Occipital lobe (tissue), 2 donors: ENCODE results near the gene MYOZ3. TPM values are rescaled to one million over a fixed set of nuclear protein-coding genes. Genes with fewer than 3 reads are reported as not detected.
A peak's percentile ranks its signal among the peaks of the same experiment; 100 is the strongest.

Source experiments
- DNase-seq: peaks from one replicate; lab custom pipeline; 2025; lab: John Stamatoyannopoulos, UW
- total RNA-seq: library from RNA; depleted of rRNA; stranded (reverse); fragments of >200 nt; gene quantifications from one replicate; pipeline ENCODE4 v1.2.3, GENCODE V29; 2014

Gene MYOZ3
- total RNA-seq = 1.7 TPM

GRCh38 chr5:150661086-150661485 lies at the start of gene MYOZ3:
MYOZ3 (plus strand) TSS chr5:150661251; CDS start chr5:150662942, 1,691 bp downstream.
- no peak for DNase-seq

GRCh38 chr5:150612405-150612804 lies 48.6 kb upstream of the MYOZ3 start:
- no peak for DNase-seq

- no peak for DNase-seq
Measured at GRCh38 chr5:150612905-150613670, 48.0 kb upstream of the MYOZ3 start.

- no peak for DNase-seq
Measured at GRCh38 chr5:150613991-150614660, 46.9 kb upstream of the MYOZ3 start.

- DNase-seq = no peak
Measured at GRCh38 chr5:150614661-150615060, 46.4 kb upstream of the MYOZ3 start.

GRCh38 chr5:150615141-150615699 lies 45.8 kb upstream of the MYOZ3 start:
- no peak for DNase-seq

- no peak for DNase-seq
Measured at GRCh38 chr5:150616024-150616470, 45.0 kb upstream of the MYOZ3 start.

- DNase-seq = no peak
Measured at GRCh38 chr5:150616506-150616905, 44.5 kb upstream of the MYOZ3 start.

- no peak for DNase-seq
Measured at GRCh38 chr5:150618163-150618562, 42.9 kb upstream of the MYOZ3 start.

- no peak for DNase-seq
Measured at GRCh38 chr5:150618588-150619281, 42.3 kb upstream of the MYOZ3 start.

- no peak for DNase-seq
Measured at GRCh38 chr5:150619359-150620230, 41.5 kb upstream of the MYOZ3 start.

GRCh38 chr5:150621301-150621700 lies 39.8 kb upstream of the MYOZ3 start:
- no peak for DNase-seq

GRCh38 chr5:150622157-150622556 lies 38.9 kb upstream of the MYOZ3 start:
- no peak for DNase-seq

- DNase-seq = no peak
Measured at GRCh38 chr5:150623152-150623877, 37.7 kb upstream of the MYOZ3 start.

- no peak for DNase-seq
Measured at GRCh38 chr5:150623878-150624216, 37.2 kb upstream of the MYOZ3 start.

- peak; percentile 58 for DNase-seq
Measured at GRCh38 chr5:150624334-150625163, 36.5 kb upstream of the MYOZ3 start.

GRCh38 chr5:150625164-150625535 lies 35.9 kb upstream of the MYOZ3 start:
- no peak for DNase-seq

- DNase-seq = no peak
Measured at GRCh38 chr5:150625831-150626746, 35.0 kb upstream of the MYOZ3 start.
